GM19023 (cell line): ENCODE data around the gene GNG12.

Source experiments
- ATAC-seq: cut with Tn5 transposase; IDR thresholded peaks from one replicate; pipeline ENCODE4 v1.9.1; 2021; ENCODE audit warnings: mild to moderate bottlenecking, moderate library complexity; ENCODE audit not compliant: unreplicated experiment

Gene GNG12

GRCh38 chr1:67788238-67788790 lies 45.0 kb downstream of the GNG12 start:
- ATAC-seq, result no peak

DNA sequence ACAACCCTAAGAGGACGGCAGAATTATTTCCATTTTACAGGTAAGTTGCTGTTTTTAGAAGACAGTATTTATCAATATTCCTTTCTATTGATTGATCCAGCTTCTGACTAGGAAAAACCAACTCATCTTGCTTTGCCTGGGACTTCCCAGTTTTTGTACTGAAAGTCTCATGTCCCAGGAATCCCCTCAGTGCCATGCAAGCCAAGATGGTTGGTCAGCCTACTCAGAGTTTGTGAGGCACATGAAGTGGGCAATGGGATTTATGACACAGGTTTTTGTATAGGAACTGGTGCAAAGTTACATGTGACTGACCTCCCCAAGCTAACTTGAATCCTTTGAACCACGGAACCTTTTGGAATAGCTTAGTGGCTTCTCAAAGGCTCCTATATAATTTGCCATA lies 45.5 kb downstream of the GNG12 start:
- ATAC-seq, result no peak

- ATAC-seq, result no peak
Observed at GRCh38 chr1:67785847-67786753, 47.2 kb downstream of the GNG12 start.

DNA sequence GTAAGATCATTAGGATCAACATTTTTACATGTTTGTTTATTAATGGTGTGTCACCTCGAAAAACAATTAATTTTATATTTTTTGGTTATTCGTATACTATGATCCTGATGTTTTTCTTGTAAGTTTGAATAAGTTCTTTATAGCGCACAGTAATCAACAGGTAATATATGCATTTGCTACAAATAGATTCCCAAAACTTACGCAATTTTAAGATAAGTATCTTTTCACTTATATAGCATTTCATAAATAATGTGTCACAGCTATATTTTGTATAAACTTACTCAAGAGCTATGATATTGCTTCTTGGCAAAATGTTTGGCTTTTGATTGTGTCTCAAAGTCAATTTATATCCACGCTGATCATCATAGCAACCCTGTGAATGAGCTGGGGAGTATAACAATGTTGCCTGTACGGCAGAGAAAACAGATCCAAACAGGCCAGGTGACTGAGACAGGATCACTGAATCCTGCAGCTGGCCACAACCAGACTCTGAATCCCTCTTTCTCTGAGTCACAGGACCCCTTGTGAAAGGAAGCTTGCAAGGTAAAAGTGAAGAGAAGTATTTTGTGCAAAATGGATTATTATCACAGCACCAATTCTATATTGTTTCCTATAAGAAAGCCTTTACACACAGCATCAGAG lies 48.6 kb downstream of the GNG12 start:
- ATAC-seq, result no peak

DNA sequence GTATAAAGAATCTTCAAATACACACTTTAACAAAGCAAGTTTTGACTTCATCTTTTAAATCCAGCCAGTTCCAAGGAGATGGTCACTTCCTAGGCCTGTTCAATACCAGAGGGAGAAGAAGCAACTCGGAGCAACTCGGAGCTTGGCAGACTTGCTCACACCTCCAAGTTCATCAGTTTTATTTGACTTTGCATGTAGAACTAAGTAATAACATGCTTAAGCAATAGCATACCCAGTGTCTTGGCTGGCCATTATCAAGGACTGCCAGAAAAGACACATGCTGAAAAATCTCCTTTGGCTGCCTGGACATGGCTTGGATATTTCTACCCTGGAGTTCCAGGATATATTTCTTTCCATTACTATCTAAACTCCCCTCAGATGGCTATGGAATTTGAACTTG lies 52.6 kb downstream of the GNG12 start:
- ATAC-seq, result no peak

DNA sequence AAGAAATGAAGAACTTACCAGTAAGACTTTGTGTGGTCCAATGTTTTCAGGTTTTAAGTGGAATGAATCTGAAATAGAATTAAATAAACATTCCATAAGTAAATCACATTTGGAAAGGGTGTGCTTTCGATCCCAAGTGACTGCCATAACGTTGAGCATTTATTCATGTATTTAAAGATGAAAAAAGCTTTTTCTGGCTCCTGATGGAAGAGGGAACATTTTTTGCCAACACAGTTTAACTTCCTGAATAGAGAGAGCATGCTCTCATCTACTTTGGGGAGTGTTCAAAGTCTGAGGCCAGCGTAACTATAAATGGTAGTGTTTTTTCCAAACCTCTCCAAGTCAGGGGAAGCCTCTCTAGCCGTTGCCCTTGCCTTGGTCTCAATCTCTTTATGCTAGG lies 55.8 kb downstream of the GNG12 start:
- ATAC-seq, result no peak

- ATAC-seq, result no peak
Observed at GRCh38 chr1:67777016-67777415, 56.3 kb downstream of the GNG12 start.

GRCh38 chr1:67773462-67773861 lies 59.8 kb downstream of the GNG12 start:
- no peak for ATAC-seq

GRCh38 chr1:67771749-67772148 lies 61.5 kb downstream of the GNG12 start:
- ATAC-seq, result no peak

DNA sequence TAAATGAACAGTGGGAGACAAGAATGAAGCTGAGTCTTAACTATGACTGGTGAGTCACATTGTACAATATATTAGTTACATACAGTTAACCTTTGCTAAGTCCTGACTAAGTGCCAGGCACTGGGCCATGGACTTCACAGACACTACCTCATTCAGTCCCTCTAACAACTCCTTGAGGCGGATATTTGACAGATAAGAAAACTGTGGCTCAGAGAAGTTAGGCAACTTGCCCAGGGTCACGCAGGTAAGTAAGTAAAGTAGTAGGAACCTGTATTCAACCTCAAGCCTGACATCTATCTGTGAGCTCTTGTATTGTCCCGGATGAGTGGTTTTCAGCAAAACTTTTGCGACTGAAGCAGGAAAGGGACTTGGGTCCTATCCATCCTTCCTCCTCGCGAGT lies 62.1 kb downstream of the GNG12 start:
- no peak for ATAC-seq

GRCh38 chr1:67769633-67770256 lies 63.5 kb downstream of the GNG12 start:
- no peak for ATAC-seq

DNA sequence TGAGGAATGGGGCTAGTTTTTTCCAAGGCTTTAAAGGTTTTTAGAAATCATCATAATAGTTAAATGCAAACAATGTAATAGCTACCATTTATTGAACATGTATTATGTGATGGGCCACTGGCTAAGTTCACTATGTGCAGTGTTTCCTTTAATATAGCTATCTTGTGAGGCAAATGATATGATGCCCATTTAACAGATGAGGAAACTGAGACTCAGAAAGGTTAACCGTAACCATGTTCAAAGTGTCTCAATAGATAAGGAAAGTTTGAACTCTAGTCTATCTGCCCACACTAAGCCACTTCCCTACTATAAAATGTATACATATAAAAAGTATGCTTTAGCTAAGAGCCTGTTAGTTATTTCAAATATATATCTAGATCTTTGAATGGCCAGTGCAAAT lies 64.8 kb downstream of the GNG12 start:
- no peak for ATAC-seq

DNA sequence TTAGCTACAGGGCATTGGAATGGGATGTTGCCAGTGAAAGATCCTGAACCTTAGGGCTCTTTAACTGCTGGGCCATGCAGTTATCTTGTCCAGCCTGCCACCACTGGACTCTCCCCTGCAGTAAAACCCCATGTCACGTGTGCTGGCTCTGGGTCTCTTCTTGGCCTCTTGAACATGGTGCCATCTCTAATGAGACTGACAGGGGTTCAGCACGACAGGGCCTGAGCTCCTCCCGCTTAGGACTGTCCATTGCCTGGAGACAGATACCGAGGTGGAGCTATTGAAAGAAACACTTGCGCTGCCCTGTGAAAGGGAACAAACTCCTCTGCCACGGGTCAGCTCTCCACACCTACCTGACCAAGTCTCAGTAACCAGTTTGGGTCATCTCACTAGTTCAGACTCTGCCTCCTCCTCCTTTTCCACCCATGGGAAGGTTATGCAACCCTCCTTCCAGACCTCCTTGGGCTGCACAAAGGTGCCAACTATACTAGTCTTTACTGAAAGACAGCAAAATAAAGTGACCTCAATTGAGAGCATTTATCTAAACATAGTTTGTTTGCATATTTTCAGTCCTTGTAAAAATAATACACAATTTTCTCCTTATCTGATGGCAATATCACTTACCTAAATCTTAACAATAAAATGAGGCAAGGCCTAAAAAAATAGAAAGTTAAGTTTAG lies 66.0 kb downstream of the GNG12 start:
- no peak for ATAC-seq

DNA sequence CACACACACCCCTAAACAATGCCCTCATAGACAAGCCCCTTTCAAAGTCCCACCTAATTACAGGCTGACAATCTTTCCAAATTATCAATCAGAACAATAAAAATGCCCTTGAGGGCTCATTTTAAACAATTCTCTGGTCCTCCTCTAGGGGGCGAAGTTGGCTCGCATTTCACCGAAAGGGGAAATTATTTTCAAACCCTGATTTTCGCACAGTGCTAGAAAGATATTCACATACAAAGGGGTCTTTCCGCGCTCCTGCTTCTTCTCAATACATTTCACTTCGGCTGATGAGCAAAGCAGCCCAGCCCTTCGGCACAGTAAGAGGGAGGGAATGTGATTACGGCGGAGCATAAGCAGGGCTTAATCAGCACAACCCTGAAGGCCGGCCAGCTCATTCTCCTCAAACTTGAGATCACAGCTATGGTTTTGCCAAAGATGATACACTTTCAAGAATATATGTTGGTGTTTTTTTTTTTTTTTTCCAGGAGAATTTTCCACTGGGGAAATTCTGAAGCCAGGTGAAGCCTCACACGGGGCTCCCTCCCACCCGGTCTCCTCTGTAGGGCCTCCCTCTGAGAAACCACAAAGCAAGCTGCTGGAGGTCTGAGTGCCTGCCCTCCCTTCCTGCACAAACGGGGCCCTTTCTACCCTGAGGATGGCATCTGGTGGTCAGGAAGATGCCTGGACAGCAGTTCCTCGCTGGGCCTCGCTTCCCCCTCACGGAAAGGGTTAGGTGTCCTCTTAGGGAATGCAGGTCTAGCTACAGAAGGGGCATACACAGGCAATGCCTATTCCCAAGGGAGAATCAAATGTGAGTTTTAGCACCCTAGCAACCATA lies 66.9 kb downstream of the GNG12 start:
- peak; percentile 44 for ATAC-seq

DNA sequence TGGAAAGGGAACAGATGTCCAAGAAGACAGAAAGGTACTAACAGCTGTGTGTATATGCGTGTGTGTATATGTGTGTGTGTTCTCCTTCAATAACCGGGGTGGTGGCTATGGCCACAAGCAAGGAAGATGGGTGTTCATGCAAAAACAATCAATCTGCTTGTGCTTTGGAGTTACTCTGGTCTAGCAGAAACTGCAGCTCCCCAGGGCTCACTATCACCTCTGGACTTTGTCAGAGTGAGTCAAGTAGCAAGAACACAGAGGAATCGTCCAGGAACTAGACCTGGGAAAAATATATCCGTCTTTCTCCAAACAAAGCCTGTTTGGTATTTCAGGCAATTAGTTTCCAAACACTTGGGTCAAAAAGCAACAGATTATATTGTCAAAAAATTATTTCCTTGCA lies 68.6 kb downstream of the GNG12 start:
- no peak for ATAC-seq

- no peak for ATAC-seq
Observed at GRCh38 chr1:67761730-67762129, 71.5 kb downstream of the GNG12 start.

DNA sequence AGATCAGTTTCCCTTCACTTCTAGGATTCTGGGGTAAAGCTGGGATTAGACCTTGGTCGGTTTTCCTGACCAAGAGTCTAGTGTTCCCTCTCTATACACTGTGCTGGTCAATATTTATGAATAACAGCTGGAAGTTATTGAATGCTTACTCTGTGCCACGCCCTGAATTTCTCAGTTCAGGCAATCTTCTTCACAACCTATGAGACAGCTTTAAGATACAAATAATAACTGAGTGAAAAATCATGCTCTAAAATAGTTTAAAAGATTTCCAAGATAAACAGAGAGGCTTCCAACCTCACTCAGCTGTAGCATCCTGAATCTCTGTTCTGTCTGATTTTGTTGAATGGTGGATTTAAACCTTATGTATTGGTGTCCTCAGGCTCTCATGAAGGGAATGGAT lies 72.2 kb downstream of the GNG12 start:
- ATAC-seq, result no peak

- peak; percentile 99 for ATAC-seq
Observed at GRCh38 chr1:67760030-67760821, 73.0 kb downstream of the GNG12 start.

- peak; percentile 28 for ATAC-seq
Observed at GRCh38 chr1:67759692-67760029, 73.6 kb downstream of the GNG12 start.

DNA sequence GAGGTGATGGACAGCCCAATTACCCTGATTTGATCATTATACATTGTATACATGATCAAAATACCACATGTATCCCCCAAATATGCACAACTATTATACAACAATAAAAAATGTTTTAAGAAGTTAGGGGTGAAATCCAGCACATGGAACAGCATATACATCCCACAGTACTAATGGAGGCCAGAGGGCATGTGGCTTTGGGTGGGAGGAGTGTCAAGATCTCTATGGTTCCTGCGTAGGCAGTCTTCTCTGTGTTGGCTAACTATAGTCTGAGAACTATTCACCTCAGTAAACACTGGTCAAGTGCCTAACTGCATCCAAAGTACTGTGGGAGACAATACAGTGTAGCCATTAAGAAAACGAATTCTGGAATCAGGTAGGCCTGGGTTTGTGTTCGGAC lies 74.2 kb downstream of the GNG12 start:
- ATAC-seq, result no peak
